SK-N-SH (cell line): ENCODE results near the gene COL4A2. TPM values are rescaled to one million over a fixed set of nuclear protein-coding genes. Genes with fewer than 3 reads are reported as not detected.

Source experiments
- CTCF ChIA-PET: fragments of 300-600, 350-600 bp; formaldehyde crosslinking; extraction: SDS; loops from one replicate; lab custom pipeline; 2021; lab: Yijun Ruan, JAX
- POLR2A ChIA-PET: fragments of 350-600 bp; sonication (Branson Sonifier 250); formaldehyde crosslinking; extraction: SDS; loops from one replicate; lab custom pipeline; 2020; ENCODE audit warnings: antibody characterized with exemption, inconsistent platforms; lab: Yijun Ruan, JAX
- DNase-seq: peaks from one replicate; pipeline ENCODE4 v3.0.0; 2012
- H2AFZ ChIP-seq: fragments of 200-600 bp; sonication (generic); 2 replicates; pipeline ENCODE4 v1.8.1; 2016; ENCODE audit warnings: antibody characterized with exemption, mild to moderate bottlenecking, low read depth
- H3F3A ChIP-seq: fragments of 200-600 bp; sonication (generic); replicated peaks from 2 replicates; pipeline ENCODE3; 2016; ENCODE audit warnings: antibody characterized with exemption, mild to moderate bottlenecking; ENCODE audit not compliant: insufficient read depth
- H3K27ac ChIP-seq, 2 experiments: fragments of 200-500 bp in 1 of 2; fragments of 200-600 bp in 1 of 2; sonication (Bioruptor generic) in 1 of 2; sonication (generic), shearing (Covaris generic) in 1 of 2; 2 replicates each; pipeline versions ENCODE4 v1.5.1 to v1.6.1; 2014 to 2016; ENCODE audit warnings: low read depth in 2 of 2, inconsistent platforms in 1 of 2, low read length in 1 of 2, mild to moderate bottlenecking in 1 of 2, mixed read lengths in 1 of 2
- H3K27me3 ChIP-seq: fragments of 200-600 bp; sonication (generic), shearing (Covaris generic); 2 replicates; pipeline ENCODE4 v1.6.1; 2016; ENCODE audit warnings: mixed run types; ENCODE audit not compliant: insufficient read depth
- H3K36me3 ChIP-seq, 2 experiments: fragments of 200-500 bp in 1 of 2; fragments of 200-600 bp in 1 of 2; sonication (Bioruptor generic) in 1 of 2; sonication (generic) in 1 of 2; replicated peaks in 1 of 2; 2 replicates each; pipeline versions ENCODE3 to v1.5.1; 2014 to 2016; ENCODE audit warnings: low read length in 1 of 2, mild to moderate bottlenecking in 1 of 2; ENCODE audit not compliant: insufficient read depth in 2 of 2, control insufficient read depth in 1 of 2
- H3K4me1 ChIP-seq, 2 experiments: fragments of 200-500 bp in 1 of 2; fragments of 200-600 bp in 1 of 2; sonication (Bioruptor generic) in 1 of 2; sonication (generic), shearing (Covaris generic) in 1 of 2; 2 replicates each; pipeline versions ENCODE4 v1.5.1 to v1.6.1; 2014 to 2016; ENCODE audit warnings: low read depth in 1 of 2, low read length in 1 of 2, mixed run types in 1 of 2; ENCODE audit not compliant: insufficient read depth in 2 of 2, control insufficient read depth in 1 of 2
- H3K4me2 ChIP-seq: fragments of 200-600 bp; sonication (generic), shearing (Covaris generic); 2 replicates; pipeline ENCODE4 v1.6.1; 2017; ENCODE audit warnings: mixed run types
- H3K4me3 ChIP-seq, 2 experiments: fragments of 200-500 bp in 1 of 2; fragments of 200-600 bp in 1 of 2; sonication (Bioruptor generic) in 1 of 2; sonication (generic), shearing (Covaris generic) in 1 of 2; 2 replicates each; pipeline versions ENCODE4 v1.5.1 to v1.8.1; 2014 to 2016; ENCODE audit warnings: low read depth in 2 of 2, inconsistent platforms in 1 of 2, low read length in 1 of 2, mild to moderate bottlenecking in 1 of 2, mixed read lengths in 1 of 2, moderate library complexity in 1 of 2
- H3K79me2 ChIP-seq: fragments of 200-600 bp; sonication (generic); 2 replicates; pipeline ENCODE4 v1.8.1; 2017; ENCODE audit warnings: mild to moderate bottlenecking; ENCODE audit not compliant: insufficient read depth
- H3K9ac ChIP-seq: fragments of 200-600 bp; sonication (generic); 2 replicates; pipeline ENCODE4 v1.6.1; 2017; ENCODE audit warnings: mixed run types
- H3K9me2 ChIP-seq: fragments of 200-600 bp; sonication (generic); 2 replicates; pipeline ENCODE4 v1.6.1; 2017; ENCODE audit warnings: mixed run types
- H3K9me3 ChIP-seq: fragments of 200-600 bp; sonication (generic); 2 replicates; pipeline ENCODE4 v1.6.1; 2017; ENCODE audit warnings: mixed run types, mild to moderate bottlenecking, moderate library complexity
- H4K20me1 ChIP-seq: fragments of 200-600 bp; sonication (generic); 2 replicates; pipeline ENCODE4 v1.6.1; 2017; ENCODE audit warnings: mild to moderate bottlenecking, mixed run types; ENCODE audit not compliant: insufficient read depth
- EZH2phosphoT487 ChIP-seq: fragments of 200-600 bp; sonication (generic); IDR thresholded peaks from 2 replicates; pipeline ENCODE4 v1.6.1; 2017; ENCODE audit warnings: low read depth, mixed run types, mild to moderate bottlenecking, antibody characterized with exemption, moderate library complexity, borderline replicate concordance
- FOXJ3 ChIP-seq: sonication (generic); formaldehyde crosslinking; IDR thresholded peaks from 2 replicates; pipeline ENCODE4 v1.5.1; 2020; ENCODE audit warnings: mild to moderate bottlenecking, missing genetic modification reagents
- IRF3 ChIP-seq: fragments of 150-350 bp; IDR thresholded peaks from 2 replicates; pipeline ENCODE4 v1.6.1; 2016; ENCODE audit warnings: mild to moderate bottlenecking, low read depth, low read length
- JUND ChIP-seq: IDR thresholded peaks from 2 replicates; pipeline ENCODE4 v1.4.0; 2012
- MEF2A ChIP-seq: IDR thresholded peaks from 2 replicates; pipeline ENCODE4 v1.4.0; 2012; ENCODE audit warnings: low read depth, borderline replicate concordance
- NRF1 ChIP-seq: IDR thresholded peaks from 2 replicates; pipeline ENCODE4 v1.6.1; 2012; ENCODE audit warnings: low read depth, mild to moderate bottlenecking, low read length
- POLR2AphosphoS5 ChIP-seq: IDR thresholded peaks from 2 replicates; pipeline ENCODE4 v1.6.1; 2012; ENCODE audit warnings: low read depth, low read length
- RAD21 ChIP-seq: IDR thresholded peaks from 2 replicates; pipeline ENCODE4 v1.6.1; 2012; ENCODE audit warnings: mild to moderate bottlenecking, low read length
- RCOR1 ChIP-seq: fragments of 150-350 bp; IDR thresholded peaks from 2 replicates; pipeline ENCODE4 v1.6.1; 2017; ENCODE audit warnings: antibody characterized with exemption, low read length
- RXRA ChIP-seq: IDR thresholded peaks from 2 replicates; pipeline ENCODE4 v1.4.0; 2012; ENCODE audit warnings: low read depth, mild to moderate bottlenecking, borderline replicate concordance
- TAF1 ChIP-seq: IDR thresholded peaks from 2 replicates; pipeline ENCODE4 v1.6.1; 2012; ENCODE audit warnings: low read depth, mild to moderate bottlenecking, low read length, moderate library complexity, borderline replicate concordance
- USF1 ChIP-seq: IDR thresholded peaks from 2 replicates; pipeline ENCODE4 v1.4.0; 2012; ENCODE audit warnings: low read depth, borderline replicate concordance
- YY1 ChIP-seq: IDR thresholded peaks from 2 replicates; pipeline ENCODE4 v1.4.0; 2012; ENCODE audit warnings: low read depth, mild to moderate bottlenecking
- WGBS: methylation state at CpG from one replicate; pipeline ENCODE4 v1.1.6; 2017; ENCODE audit warnings: low lambda C conversion rate; 5-methylcytosine and 5-hydroxymethylcytosine counted together
- polyA plus RNA-seq, 3 experiments: library from polyadenylated mRNA; depleted of rRNA; stranded (reverse); fragments of >200 nt; gene quantifications; 2 replicates each; pipeline ENCODE4 v1.2.3, GENCODE V29; 2012
- TF ChIP-seq, protein P1 (sequence below): fragments of 150-350 bp; IDR thresholded peaks from 2 replicates; pipeline ENCODE4 v1.6.1; 2017; ENCODE audit warnings: antibody characterized with exemption, low read length, low read depth, borderline replicate concordance
- TF ChIP-seq, protein P2 (sequence below): IDR thresholded peaks from 2 replicates; pipeline ENCODE4 v1.4.0; 2012; ENCODE audit warnings: low read depth, borderline replicate concordance
- TF ChIP-seq, protein P3 (sequence below): IDR thresholded peaks from 2 replicates; pipeline ENCODE4 v1.6.1; 2012; ENCODE audit warnings: mild to moderate bottlenecking, low read depth, low read length, moderate library complexity

Gene COL4A2
- polyA plus RNA-seq, 1 of the 3 experiments (the other 2 are of a cell fraction) = 137 TPM

GRCh38 chr13:110291286-110291685 lies 15.8 kb upstream of the COL4A2 start:
- ChIA-PET CTCF (no interaction called here), POLR2A (no interaction called here)
- Histone ChIP-seq H3K79me2 (peaks cover 92% of the 10 kb centered on the region), H4K20me1 (peaks cover 23% of the 10 kb centered on the region; the same call in 1 of the 2 replicates), H3K4me1 (no peaks in the 10 kb centered on the region), H3K36me3 (peaks cover 0 to 10% of the 10 kb centered on the region in 2 experiments), H3F3A (peaks cover 6% of the 10 kb centered on the region), H3K9me3 (no peaks in the 10 kb centered on the region), H3K9me2 (no peaks in the 10 kb centered on the region), H3K4me3 (no peak overlapping the region), H3K9ac (no peak overlapping the region), H3K4me2 (no peak overlapping the region), H3K27ac (no peak overlapping the region), H2AFZ (no peak overlapping the region), H3K27me3 (no peaks in the 10 kb centered on the region)
- WGBS = 94% methylated on average over 9 of the region's 9 CpGs
- TF ChIP-seq NRF1 = no peak
- TF ChIP-seq YY1 = no peak
- TF ChIP-seq, protein P1, sequence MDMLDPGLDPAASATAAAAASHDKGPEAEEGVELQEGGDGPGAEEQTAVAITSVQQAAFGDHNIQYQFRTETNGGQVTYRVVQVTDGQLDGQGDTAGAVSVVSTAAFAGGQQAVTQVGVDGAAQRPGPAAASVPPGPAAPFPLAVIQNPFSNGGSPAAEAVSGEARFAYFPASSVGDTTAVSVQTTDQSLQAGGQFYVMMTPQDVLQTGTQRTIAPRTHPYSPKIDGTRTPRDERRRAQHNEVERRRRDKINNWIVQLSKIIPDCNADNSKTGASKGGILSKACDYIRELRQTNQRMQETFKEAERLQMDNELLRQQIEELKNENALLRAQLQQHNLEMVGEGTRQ = no peak
- TF ChIP-seq EZH2phosphoT487 = no peak
- no peak for TF ChIP-seq USF1
- TF ChIP-seq MEF2A = no peak
- TF ChIP-seq POLR2AphosphoS5 = no peak
- TF ChIP-seq, protein P2, sequence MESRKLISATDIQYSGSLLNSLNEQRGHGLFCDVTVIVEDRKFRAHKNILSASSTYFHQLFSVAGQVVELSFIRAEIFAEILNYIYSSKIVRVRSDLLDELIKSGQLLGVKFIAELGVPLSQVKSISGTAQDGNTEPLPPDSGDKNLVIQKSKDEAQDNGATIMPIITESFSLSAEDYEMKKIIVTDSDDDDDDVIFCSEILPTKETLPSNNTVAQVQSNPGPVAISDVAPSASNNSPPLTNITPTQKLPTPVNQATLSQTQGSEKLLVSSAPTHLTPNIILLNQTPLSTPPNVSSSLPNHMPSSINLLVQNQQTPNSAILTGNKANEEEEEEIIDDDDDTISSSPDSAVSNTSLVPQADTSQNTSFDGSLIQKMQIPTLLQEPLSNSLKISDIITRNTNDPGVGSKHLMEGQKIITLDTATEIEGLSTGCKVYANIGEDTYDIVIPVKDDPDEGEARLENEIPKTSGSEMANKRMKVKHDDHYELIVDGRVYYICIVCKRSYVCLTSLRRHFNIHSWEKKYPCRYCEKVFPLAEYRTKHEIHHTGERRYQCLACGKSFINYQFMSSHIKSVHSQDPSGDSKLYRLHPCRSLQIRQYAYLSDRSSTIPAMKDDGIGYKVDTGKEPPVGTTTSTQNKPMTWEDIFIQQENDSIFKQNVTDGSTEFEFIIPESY = no peak
- TF ChIP-seq JUND = no peak
- no peak for TF ChIP-seq IRF3
- no peak for TF ChIP-seq RCOR1
- no peak for TF ChIP-seq RAD21
- no peak for TF ChIP-seq FOXJ3
- TF ChIP-seq, protein P3, sequence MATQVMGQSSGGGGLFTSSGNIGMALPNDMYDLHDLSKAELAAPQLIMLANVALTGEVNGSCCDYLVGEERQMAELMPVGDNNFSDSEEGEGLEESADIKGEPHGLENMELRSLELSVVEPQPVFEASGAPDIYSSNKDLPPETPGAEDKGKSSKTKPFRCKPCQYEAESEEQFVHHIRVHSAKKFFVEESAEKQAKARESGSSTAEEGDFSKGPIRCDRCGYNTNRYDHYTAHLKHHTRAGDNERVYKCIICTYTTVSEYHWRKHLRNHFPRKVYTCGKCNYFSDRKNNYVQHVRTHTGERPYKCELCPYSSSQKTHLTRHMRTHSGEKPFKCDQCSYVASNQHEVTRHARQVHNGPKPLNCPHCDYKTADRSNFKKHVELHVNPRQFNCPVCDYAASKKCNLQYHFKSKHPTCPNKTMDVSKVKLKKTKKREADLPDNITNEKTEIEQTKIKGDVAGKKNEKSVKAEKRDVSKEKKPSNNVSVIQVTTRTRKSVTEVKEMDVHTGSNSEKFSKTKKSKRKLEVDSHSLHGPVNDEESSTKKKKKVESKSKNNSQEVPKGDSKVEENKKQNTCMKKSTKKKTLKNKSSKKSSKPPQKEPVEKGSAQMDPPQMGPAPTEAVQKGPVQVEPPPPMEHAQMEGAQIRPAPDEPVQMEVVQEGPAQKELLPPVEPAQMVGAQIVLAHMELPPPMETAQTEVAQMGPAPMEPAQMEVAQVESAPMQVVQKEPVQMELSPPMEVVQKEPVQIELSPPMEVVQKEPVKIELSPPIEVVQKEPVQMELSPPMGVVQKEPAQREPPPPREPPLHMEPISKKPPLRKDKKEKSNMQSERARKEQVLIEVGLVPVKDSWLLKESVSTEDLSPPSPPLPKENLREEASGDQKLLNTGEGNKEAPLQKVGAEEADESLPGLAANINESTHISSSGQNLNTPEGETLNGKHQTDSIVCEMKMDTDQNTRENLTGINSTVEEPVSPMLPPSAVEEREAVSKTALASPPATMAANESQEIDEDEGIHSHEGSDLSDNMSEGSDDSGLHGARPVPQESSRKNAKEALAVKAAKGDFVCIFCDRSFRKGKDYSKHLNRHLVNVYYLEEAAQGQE = no peak
- no peak for TF ChIP-seq TAF1
- TF ChIP-seq RXRA = no peak
- no peak for DNase-seq
